Activated CD8-positive, alpha-beta T cell treated with anti-CD3 and anti-CD28 coated beads for 36 hours (primary cell): ENCODE results near the gene GNAZ. TPM values are rescaled to one million over a fixed set of nuclear protein-coding genes. Genes with fewer than 3 reads are reported as not detected.

Experiments
- ATAC-seq: fragments of 200-7000 bp; cut with Tn5 transposase; one replicate; pipeline ENCODE4 v1.10.0; 2021; ENCODE audit warnings: mild to moderate bottlenecking, moderate library complexity
- CTCF ChIA-PET: fragments of 350-600 bp; sonication (Branson Sonifier 250); formaldehyde crosslinking; loops from one replicate; lab custom pipeline; 2021; ENCODE audit warnings: antibody characterized with exemption; lab: Charles Lee
- POLR2A ChIA-PET: fragments of 350-600 bp; sonication (Branson Sonifier 250); formaldehyde crosslinking; loops from one replicate; lab custom pipeline; 2021; ENCODE audit warnings: antibody characterized with exemption; lab: Charles Lee
- DNase-seq: peaks from one replicate; pipeline ENCODE4 v3.0.0-alpha.2; 2020
- H3K27ac Mint-ChIP-seq: one replicate; pipeline ENCODE4 v1.8.0; 2021; ENCODE audit warnings: mild to moderate bottlenecking, mixed read lengths
- H3K27me3 Mint-ChIP-seq: one replicate; pipeline ENCODE4 v1.8.0; 2021; ENCODE audit warnings: mixed read lengths
- H3K36me3 Mint-ChIP-seq: one replicate; pipeline ENCODE4 v1.8.0; 2021; ENCODE audit warnings: low read depth, mixed read lengths
- H3K4me1 Mint-ChIP-seq: one replicate; pipeline ENCODE4 v1.8.0; 2021; ENCODE audit warnings: low read depth, mixed read lengths
- H3K4me3 Mint-ChIP-seq: one replicate; pipeline ENCODE4 v1.8.0; 2021; ENCODE audit warnings: mild to moderate bottlenecking, moderate library complexity, mixed read lengths
- H3K9me3 Mint-ChIP-seq: one replicate; pipeline ENCODE4 v1.8.0; 2021; ENCODE audit warnings: mixed read lengths
- intact Hi-C: fragments of 100-400 bp; cut with micrococcal nuclease; formaldehyde crosslinking; loops from one replicate; pipeline ENCODE4 v1.10.0; 2022
- total RNA-seq, 2 experiments: library from RNA; stranded (reverse); gene quantifications; one replicate each; pipeline ENCODE4 v1.2.3, GENCODE V29; 2021
- TF ChIP-seq, protein P1 (sequence below): fragments of 200-600 bp; IDR thresholded peaks from one replicate; pipeline ENCODE4 v1.8.0; 2022; ENCODE audit warnings: antibody characterized with exemption, mild to moderate bottlenecking

Gene GNAZ
- total RNA-seq, 2 experiments from 2014 or later = 0.50 to 0.56 TPM

DNA sequence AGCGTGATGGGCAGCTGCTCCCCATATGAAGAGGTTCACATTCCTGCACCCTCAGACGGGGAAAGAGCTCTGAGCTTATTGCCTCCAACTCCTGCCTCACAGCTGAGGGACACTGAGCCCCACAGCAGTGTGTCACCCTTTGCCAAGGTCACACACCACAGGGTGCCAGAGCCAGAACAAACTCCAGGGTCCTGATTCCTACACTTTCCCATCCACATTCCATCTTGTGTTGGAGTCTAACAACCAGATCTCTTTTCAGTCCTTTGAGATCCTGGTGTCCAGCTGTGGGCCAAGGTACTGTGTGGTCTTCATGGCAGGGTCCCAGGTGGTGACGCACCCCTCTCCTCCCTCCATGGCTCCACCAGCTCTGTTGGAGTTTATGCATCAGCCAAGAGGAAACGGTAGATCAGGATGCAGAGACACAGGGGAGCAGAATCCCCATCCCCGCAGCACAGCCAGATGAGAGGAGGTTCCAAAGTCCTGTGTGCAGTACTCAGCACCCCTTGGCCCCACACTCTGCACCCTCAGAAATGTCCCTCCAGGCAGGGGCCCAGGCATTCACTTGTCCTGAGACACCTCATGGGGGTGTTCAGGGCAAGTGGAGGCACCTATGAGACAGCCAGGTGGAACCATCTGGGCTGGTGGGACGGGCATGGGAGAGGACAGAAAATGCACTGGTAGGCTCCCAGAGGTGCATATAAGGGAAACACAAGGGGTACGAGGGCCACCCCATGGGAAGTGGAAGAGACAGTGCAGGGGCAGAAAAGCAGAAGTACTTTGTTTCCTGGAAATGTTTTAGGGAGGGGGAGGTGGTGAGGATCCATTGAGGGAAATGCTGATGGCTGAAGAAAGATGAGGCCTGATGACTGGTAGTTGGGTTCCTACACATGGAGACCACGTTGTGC, 32.6 kb upstream of the GNAZ start:
- Mint-ChIP-seq H3K4me3 (no peak overlapping the region), H3K9me3 (no peaks in the 10 kb centered on the region), H3K36me3 (no peaks in the 10 kb centered on the region), H3K27me3 (peaks cover 6% of the 10 kb centered on the region), H3K27ac (no peak overlapping the region), H3K4me1 (peaks cover 10% of the 10 kb centered on the region)
- TF ChIP-seq, protein P1, sequence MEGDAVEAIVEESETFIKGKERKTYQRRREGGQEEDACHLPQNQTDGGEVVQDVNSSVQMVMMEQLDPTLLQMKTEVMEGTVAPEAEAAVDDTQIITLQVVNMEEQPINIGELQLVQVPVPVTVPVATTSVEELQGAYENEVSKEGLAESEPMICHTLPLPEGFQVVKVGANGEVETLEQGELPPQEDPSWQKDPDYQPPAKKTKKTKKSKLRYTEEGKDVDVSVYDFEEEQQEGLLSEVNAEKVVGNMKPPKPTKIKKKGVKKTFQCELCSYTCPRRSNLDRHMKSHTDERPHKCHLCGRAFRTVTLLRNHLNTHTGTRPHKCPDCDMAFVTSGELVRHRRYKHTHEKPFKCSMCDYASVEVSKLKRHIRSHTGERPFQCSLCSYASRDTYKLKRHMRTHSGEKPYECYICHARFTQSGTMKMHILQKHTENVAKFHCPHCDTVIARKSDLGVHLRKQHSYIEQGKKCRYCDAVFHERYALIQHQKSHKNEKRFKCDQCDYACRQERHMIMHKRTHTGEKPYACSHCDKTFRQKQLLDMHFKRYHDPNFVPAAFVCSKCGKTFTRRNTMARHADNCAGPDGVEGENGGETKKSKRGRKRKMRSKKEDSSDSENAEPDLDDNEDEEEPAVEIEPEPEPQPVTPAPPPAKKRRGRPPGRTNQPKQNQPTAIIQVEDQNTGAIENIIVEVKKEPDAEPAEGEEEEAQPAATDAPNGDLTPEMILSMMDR = no peak
- CTCF ChIA-PET = interaction anchor here (1.8 to 3.9 kb wide), 2 partner anchors 78 to 249 kb away, joined by 4 to 17 read pairs; no protein-coding TSS in a partner anchor
- intact Hi-C loops = no loop called here
- POLR2A ChIA-PET = interaction anchor here (1.4 kb wide), 1 partner anchor 11 kb away, joined by 4 read pairs; no protein-coding TSS in a partner anchor
- DNase-seq = no peak
- ATAC-seq = no peak

GRCh38 chr22:23038334-23038642, 32.0 kb upstream of the GNAZ start:
- ChIA-PET POLR2A (no interaction called here), CTCF (no interaction called here)
- no peak overlapping the region for H3K27ac Mint-ChIP-seq
- DNase-seq = no peak
- no peak overlapping the region for H3K4me3 Mint-ChIP-seq
- no peaks in the 10 kb centered on the region for H3K9me3 Mint-ChIP-seq
- no peaks in the 10 kb centered on the region for H3K36me3 Mint-ChIP-seq
- peaks cover 10% of the 10 kb centered on the region for H3K4me1 Mint-ChIP-seq
- no peak for ATAC-seq
- intact Hi-C loops = no loop called here
- peaks cover 6% of the 10 kb centered on the region for H3K27me3 Mint-ChIP-seq
- TF ChIP-seq, protein P1 = no peak

DNA sequence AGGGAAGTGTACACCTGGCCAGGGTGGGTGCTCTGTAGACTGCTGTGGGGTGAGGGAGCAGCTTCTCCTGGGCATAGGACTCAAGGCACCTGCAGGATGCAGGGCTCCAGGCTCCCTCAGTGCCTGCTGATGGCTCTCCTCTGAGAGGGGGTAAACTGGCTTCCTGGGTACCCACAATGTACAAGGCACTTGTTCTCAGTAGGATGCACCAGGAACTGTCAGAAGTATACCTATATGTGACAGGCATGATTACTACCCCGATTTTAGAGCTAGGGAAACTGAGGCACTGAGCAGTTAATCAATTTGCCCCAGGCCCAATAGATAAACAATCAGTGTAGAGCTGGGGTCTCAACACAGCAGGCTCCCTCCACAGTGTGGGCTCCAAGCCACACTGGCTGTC, 31.4 kb upstream of the GNAZ start:
- Mint-ChIP-seq H3K4me3 (no peak overlapping the region), H3K36me3 (no peaks in the 10 kb centered on the region), H3K9me3 (no peaks in the 10 kb centered on the region), H3K4me1 (peaks cover 10% of the 10 kb centered on the region), H3K27me3 (peaks cover 6% of the 10 kb centered on the region), H3K27ac (no peak overlapping the region)
- DNase-seq (no peak), ATAC-seq (no peak)
- ChIA-PET CTCF (no interaction called here), POLR2A (no interaction called here)
- intact Hi-C loops = no loop called here
- TF ChIP-seq, protein P1 = no peak

GRCh38 chr22:23042179-23042578, 28.1 kb upstream of the GNAZ start:
- TF ChIP-seq, protein P1 = no peak
- H3K9me3 Mint-ChIP-seq = peaks cover 4% of the 10 kb centered on the region
- H3K4me3 Mint-ChIP-seq = no peak overlapping the region
- H3K36me3 Mint-ChIP-seq = peaks cover 4% of the 10 kb centered on the region
- no peaks in the 10 kb centered on the region for H3K4me1 Mint-ChIP-seq
- ATAC-seq = no peak
- H3K27me3 Mint-ChIP-seq = peaks cover 2% of the 10 kb centered on the region
- ChIA-PET POLR2A (no interaction called here), CTCF (interaction anchor here (1.2 kb wide), 1 partner anchor 82 kb away, joined by 3 read pairs; no protein-coding TSS in a partner anchor)
- intact Hi-C loops = no loop called here
- H3K27ac Mint-ChIP-seq = no peak overlapping the region
- DNase-seq = no peak

DNA sequence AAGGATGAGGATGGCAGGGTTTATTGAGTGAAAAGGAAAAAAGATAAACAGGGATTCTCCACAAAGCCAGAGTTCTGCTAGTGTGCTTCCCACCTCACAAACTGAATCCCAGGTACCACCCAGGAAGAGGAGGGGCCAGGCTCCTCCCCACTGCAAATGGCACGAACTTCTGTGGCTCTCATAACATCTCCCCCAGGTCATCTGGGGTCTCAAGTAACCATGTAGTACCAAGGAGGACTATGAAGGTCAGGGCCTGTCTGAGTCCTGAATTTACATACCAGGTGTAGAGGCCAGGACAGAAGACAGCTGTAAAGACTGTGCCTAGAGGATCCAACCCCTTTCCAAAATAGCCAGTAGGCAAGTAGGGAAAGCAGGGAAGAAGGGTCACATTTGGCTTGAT, 25.7 kb upstream of the GNAZ start:
- no peak for DNase-seq
- H3K9me3 Mint-ChIP-seq = peaks cover 4% of the 10 kb centered on the region
- ChIA-PET POLR2A (no interaction called here), CTCF (no interaction called here)
- intact Hi-C loops = no loop called here
- H3K4me3 Mint-ChIP-seq = no peak overlapping the region
- peaks cover 8% of the 10 kb centered on the region for H3K27me3 Mint-ChIP-seq
- peaks cover 4% of the 10 kb centered on the region for H3K36me3 Mint-ChIP-seq
- ATAC-seq = no peak
- H3K4me1 Mint-ChIP-seq = no peaks in the 10 kb centered on the region
- TF ChIP-seq, protein P1 = no peak
- no peak overlapping the region for H3K27ac Mint-ChIP-seq
